ENCODE data around the gene FRMD3.

DNA sequence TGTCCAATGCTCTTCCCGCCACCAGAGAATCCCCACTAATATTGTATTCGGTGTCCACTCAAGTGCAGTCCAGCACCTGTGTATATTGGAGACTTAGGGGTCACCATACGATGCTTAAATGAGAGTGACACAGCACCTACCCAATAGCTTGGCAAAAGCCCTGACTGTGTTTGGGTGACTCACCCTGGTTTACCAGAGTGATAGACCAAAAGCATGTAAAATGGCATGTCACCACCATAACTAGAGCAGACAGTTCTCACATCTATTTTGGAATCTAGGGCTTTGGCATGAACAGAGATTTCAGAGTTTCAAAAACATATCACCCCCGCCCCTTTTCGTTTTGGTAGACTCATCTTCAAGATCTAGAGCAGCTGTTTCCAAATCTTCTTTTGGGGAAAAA is 257.9 kb downstream of the FRMD3 start:
- TF ChIP-seq POLR2A (IDR thresholded peaks at IDR 0.05; ENCODE audit: low read depth) (no peak), POLR2AphosphoS5 (IDR thresholded peaks at IDR 0.05) (no peak)
